Gastrocnemius medialis (tissue), 4 donors: ENCODE data around the gene ADGRD1.

Experiments
- POLR2A ChIP-seq, 2 donors: fragments of 450-650 bp; IDR thresholded peaks; one replicate each; pipeline ENCODE4 v1.6.1; 2017; ENCODE audit warnings: antibody characterized with exemption in 2 of 2, mild to moderate bottlenecking in 2 of 2, moderate library complexity in 2 of 2
- TF ChIP-seq, protein P1 (sequence below), 5 experiments: fragments of 450-650 bp in 3 of 5; fragments of 200-600 bp in 2 of 5; sonication (generic) in 2 of 5; IDR thresholded peaks in 4 of 5; conservative IDR thresholded peaks in 1 of 5; 1 replicate in 4 of 5; 2 replicates in 1 of 5; pipeline ENCODE4 v1.5.1; 2016 to 2019; ENCODE audit warnings: antibody characterized with exemption in 5 of 5, mild to moderate bottlenecking in 3 of 5, moderate library complexity in 3 of 5

DNA sequence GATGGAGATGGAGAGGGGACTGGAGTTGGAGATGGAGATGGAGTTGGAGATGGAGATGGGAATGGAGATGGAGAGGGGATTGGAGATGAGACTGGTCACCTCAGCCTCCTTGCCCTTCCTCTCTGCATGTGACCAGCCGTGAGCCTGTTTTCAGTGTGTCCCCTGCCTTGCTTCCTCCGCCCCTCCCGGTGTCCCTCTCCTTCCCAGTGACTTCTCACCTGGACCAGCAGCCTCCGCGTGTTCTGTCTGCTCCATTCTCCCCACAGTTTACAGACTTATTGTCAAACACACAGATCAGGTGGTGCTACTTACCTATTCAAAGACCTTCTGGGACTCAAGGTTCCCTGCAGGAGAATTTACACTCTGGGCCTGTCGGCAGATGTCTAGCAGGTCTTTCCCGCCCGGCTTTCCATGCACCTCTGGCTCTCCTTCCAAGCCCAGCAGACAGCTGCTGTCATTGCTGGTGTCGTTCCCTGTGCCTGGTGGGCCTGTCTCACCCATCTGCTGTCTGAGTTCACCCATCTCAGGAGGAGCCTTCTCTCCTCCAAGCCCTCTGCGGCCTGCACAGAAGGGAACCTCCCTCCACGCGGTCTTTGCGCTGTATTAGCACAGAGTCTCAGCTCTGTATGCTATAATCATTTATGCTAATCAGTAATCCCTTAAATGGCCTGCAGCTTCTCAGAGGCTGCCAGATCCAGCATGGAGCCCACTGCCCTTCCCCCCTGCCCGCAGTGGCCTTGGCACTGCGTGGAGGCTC lies 62.1 kb downstream of the ADGRD1 start:
- TF ChIP-seq POLR2A (IDR thresholded peaks at IDR 0.05) = no peak
- TF ChIP-seq, protein P1, sequence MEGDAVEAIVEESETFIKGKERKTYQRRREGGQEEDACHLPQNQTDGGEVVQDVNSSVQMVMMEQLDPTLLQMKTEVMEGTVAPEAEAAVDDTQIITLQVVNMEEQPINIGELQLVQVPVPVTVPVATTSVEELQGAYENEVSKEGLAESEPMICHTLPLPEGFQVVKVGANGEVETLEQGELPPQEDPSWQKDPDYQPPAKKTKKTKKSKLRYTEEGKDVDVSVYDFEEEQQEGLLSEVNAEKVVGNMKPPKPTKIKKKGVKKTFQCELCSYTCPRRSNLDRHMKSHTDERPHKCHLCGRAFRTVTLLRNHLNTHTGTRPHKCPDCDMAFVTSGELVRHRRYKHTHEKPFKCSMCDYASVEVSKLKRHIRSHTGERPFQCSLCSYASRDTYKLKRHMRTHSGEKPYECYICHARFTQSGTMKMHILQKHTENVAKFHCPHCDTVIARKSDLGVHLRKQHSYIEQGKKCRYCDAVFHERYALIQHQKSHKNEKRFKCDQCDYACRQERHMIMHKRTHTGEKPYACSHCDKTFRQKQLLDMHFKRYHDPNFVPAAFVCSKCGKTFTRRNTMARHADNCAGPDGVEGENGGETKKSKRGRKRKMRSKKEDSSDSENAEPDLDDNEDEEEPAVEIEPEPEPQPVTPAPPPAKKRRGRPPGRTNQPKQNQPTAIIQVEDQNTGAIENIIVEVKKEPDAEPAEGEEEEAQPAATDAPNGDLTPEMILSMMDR (IDR thresholded peaks at IDR 0.05 in 4 of 5, conservative IDR thresholded peaks at IDR 0.05 in 1 of 5) = no peak
